SK-N-SH treated with all-trans-retinoic acid at 6 μM for 48 hours (cell line): Measurements from ENCODE around the gene HEATR1.

ENCODE experiments used
- ARNTL ChIP-seq: fragments of 450-650 bp; formaldehyde crosslinking; IDR thresholded peaks from 2 replicates; pipeline ENCODE4 v1.5.0; 2020; ENCODE audit warnings: low read depth, mild to moderate bottlenecking, moderate library complexity, borderline replicate concordance
- BACH2 ChIP-seq: fragments of 250-450 bp; sonication (Bioruptor Pico); IDR thresholded peaks from 2 replicates; pipeline ENCODE4 v1.9.0; 2021; ENCODE audit warnings: mild to moderate bottlenecking, borderline replicate concordance
- ESRRG ChIP-seq: fragments of 250-450 bp; sonication (Bioruptor Pico); IDR thresholded peaks from 2 replicates; pipeline ENCODE4 v1.6.1; 2021; ENCODE audit warnings: mild to moderate bottlenecking
- GLIS3 ChIP-seq: fragments of 250-450 bp; sonication (Bioruptor Pico); IDR thresholded peaks from 2 replicates; pipeline ENCODE4 v1.5.0; 2020; ENCODE audit warnings: mild to moderate bottlenecking, moderate library complexity
- ISL1 ChIP-seq: fragments of 250-450 bp; sonication (Bioruptor Pico); IDR thresholded peaks from 2 replicates; pipeline ENCODE4 v2.1.2; 2022; ENCODE audit warnings: mild to moderate bottlenecking, moderate library complexity
- OSR1 ChIP-seq: fragments of 250-450 bp; sonication (Bioruptor Pico); IDR thresholded peaks from 2 replicates; pipeline ENCODE4 v1.8.0; 2022; ENCODE audit warnings: moderate library complexity, mild to moderate bottlenecking, inconsistent platforms
- RARB ChIP-seq: fragments of 250-450 bp; sonication (Bioruptor Pico); IDR thresholded peaks from 2 replicates; pipeline ENCODE4 v1.8.0; 2021; ENCODE audit warnings: mild to moderate bottlenecking, moderate library complexity
- SNAI2 ChIP-seq: fragments of 250-450 bp; sonication (Bioruptor Pico); IDR thresholded peaks from 2 replicates; pipeline ENCODE4 v1.5.0; 2020; ENCODE audit warnings: mild to moderate bottlenecking, moderate library complexity
- TCF4 ChIP-seq: fragments of 250-450 bp; sonication (Bioruptor Pico); IDR thresholded peaks from 2 replicates; pipeline ENCODE4 v1.8.0; 2021; ENCODE audit warnings: mild to moderate bottlenecking, moderate library complexity, borderline replicate concordance
- TOX ChIP-seq: fragments of 250-450 bp; sonication (Bioruptor Pico); IDR thresholded peaks from 2 replicates; pipeline ENCODE4 v1.8.0; 2021; ENCODE audit warnings: mild to moderate bottlenecking, moderate library complexity, borderline replicate concordance
- ZFP30 ChIP-seq: fragments of 450-650 bp; formaldehyde crosslinking; IDR thresholded peaks from 2 replicates; pipeline ENCODE4 v1.5.0; 2022; ENCODE audit warnings: mild to moderate bottlenecking, moderate library complexity
- ZNF70 ChIP-seq: fragments of 450-650 bp; formaldehyde crosslinking; IDR thresholded peaks from 2 replicates; pipeline ENCODE4 v1.5.0; 2020; ENCODE audit warnings: mild to moderate bottlenecking, moderate library complexity
- TF ChIP-seq, protein P1 (sequence below): fragments of 250-450 bp; sonication (Bioruptor Pico); IDR thresholded peaks from 2 replicates; pipeline ENCODE4 v1.5.1; 2020; ENCODE audit warnings: low read depth, mild to moderate bottlenecking, moderate library complexity
- TF ChIP-seq, protein P2 (sequence below): fragments of 250-450 bp; sonication (Bioruptor Pico); IDR thresholded peaks from 2 replicates; pipeline ENCODE4 v1.5.0; 2020; ENCODE audit warnings: mild to moderate bottlenecking, moderate library complexity

DNA sequence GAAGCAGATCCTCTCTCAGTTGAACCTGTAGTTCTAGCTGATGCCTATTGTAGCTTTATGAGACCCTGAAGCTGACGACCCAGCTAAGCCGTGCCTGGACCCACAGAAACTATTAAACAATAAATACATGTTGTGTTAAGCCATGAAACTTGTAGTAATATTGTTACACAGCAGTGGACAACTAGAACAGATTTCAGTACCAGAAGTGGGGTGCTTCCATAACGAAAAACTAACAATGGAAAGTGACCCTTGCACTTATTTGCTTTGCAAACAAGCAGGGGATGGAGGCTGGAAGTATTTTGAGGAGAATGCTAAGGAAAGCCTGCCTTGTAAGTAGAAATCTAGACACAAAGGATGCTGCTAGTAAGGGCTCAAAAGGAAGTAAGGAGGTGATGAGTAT is 18.1 kb upstream of the HEATR1 start:
- TF ChIP-seq, protein P1, sequence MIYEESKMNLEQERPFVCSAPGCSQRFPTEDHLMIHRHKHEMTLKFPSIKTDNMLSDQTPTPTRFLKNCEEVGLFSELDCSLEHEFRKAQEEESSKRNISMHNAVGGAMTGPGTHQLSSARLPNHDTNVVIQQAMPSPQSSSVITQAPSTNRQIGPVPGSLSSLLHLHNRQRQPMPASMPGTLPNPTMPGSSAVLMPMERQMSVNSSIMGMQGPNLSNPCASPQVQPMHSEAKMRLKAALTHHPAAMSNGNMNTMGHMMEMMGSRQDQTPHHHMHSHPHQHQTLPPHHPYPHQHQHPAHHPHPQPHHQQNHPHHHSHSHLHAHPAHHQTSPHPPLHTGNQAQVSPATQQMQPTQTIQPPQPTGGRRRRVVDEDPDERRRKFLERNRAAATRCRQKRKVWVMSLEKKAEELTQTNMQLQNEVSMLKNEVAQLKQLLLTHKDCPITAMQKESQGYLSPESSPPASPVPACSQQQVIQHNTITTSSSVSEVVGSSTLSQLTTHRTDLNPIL (CRISPR knock-in tag) = no peak
- TF ChIP-seq RARB (CRISPR knock-in tag) = no peak
- TF ChIP-seq OSR1 = no peak
- TF ChIP-seq ZFP30 = no peak
- TF ChIP-seq, protein P2, sequence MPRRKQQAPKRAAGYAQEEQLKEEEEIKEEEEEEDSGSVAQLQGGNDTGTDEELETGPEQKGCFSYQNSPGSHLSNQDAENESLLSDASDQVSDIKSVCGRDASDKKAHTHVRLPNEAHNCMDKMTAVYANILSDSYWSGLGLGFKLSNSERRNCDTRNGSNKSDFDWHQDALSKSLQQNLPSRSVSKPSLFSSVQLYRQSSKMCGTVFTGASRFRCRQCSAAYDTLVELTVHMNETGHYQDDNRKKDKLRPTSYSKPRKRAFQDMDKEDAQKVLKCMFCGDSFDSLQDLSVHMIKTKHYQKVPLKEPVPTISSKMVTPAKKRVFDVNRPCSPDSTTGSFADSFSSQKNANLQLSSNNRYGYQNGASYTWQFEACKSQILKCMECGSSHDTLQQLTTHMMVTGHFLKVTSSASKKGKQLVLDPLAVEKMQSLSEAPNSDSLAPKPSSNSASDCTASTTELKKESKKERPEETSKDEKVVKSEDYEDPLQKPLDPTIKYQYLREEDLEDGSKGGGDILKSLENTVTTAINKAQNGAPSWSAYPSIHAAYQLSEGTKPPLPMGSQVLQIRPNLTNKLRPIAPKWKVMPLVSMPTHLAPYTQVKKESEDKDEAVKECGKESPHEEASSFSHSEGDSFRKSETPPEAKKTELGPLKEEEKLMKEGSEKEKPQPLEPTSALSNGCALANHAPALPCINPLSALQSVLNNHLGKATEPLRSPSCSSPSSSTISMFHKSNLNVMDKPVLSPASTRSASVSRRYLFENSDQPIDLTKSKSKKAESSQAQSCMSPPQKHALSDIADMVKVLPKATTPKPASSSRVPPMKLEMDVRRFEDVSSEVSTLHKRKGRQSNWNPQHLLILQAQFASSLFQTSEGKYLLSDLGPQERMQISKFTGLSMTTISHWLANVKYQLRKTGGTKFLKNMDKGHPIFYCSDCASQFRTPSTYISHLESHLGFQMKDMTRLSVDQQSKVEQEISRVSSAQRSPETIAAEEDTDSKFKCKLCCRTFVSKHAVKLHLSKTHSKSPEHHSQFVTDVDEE (CRISPR knock-in tag) = no peak
- TF ChIP-seq ARNTL = no peak
- TF ChIP-seq ZNF70 (CRISPR knock-in tag) = no peak
- TF ChIP-seq TCF4 (CRISPR knock-in tag) = no peak
- no peak for TF ChIP-seq ESRRG (CRISPR knock-in tag)
- no peak for TF ChIP-seq SNAI2 (CRISPR knock-in tag)
- no peak for TF ChIP-seq GLIS3 (CRISPR knock-in tag)
- TF ChIP-seq TOX = no peak
- no peak for TF ChIP-seq BACH2 (CRISPR knock-in tag)
- TF ChIP-seq ISL1 (CRISPR knock-in tag) = no peak
